SH-SY5Y (cell line): ENCODE results near the gene NEDD4L.

Experiments
- GATA2 ChIP-seq: IDR thresholded peaks from 2 replicates; pipeline ENCODE4 v1.6.1; 2011; ENCODE audit warnings: mild to moderate bottlenecking, low read depth, low read length
- GATA3 ChIP-seq: IDR thresholded peaks from 2 replicates; pipeline ENCODE4 v1.6.1; 2011; ENCODE audit warnings: low read depth, mild to moderate bottlenecking, low read length, moderate library complexity

DNA sequence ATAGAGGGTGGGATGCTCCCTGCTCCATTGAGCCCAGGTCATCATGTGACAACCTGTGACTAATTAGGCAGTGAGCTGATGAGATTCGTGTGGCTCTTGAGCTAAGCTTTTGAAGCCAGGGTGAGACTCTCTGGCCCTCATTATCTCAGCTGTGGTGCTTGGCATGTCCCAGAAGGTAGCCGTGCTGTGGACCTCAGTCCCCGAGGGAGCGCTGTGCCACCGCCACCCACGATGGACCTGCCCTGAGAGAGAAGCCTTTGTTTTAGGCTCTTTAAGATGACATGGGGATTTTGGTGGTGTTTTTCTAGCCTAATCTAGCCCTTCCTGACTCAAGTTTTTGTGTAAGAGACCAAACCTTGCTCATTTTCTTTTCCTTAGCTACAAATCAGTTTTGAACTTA, 66.4 kb downstream of the NEDD4L start:
- TF ChIP-seq GATA3 (no peak), GATA2 (no peak)
